AG04449 (cell line): ENCODE data around the gene KDM4F.

Source experiments
- CTCF ChIA-PET: fragments of 350-600 bp; formaldehyde crosslinking; extraction: SDS; loops from one replicate; lab custom pipeline; 2021; ENCODE audit warnings: antibody characterized with exemption; lab: Yijun Ruan, JAX
- POLR2A ChIA-PET: fragments of 400-600, 350-600 bp; formaldehyde crosslinking; extraction: SDS; loops from one replicate; lab custom pipeline; 2020; ENCODE audit warnings: antibody characterized with exemption, inconsistent platforms; lab: Yijun Ruan, JAX
- DNase-seq: peaks from one replicate; pipeline ENCODE4 v3.0.0-alpha.2; 2010; ENCODE audit warnings: low read depth, low spot score
- H3K4me3 ChIP-seq: 2 replicates; pipeline ENCODE4 v1.5.1; 2011; ENCODE audit warnings: low read depth, mild to moderate bottlenecking, control low read depth, low read length
- CTCF ChIP-seq: IDR thresholded peaks from one replicate; pipeline ENCODE4 v1.5.1; 2011; ENCODE audit warnings: mild to moderate bottlenecking, moderate library complexity, low read length, control low read depth, inconsistent platforms; ENCODE audit not compliant: insufficient read depth; ENCODE audit errors: missing control alignments

Gene KDM4F

GRCh38 chr11:95076981-95077380, 27.8 kb downstream of the KDM4F start:
- CTCF ChIA-PET = interaction anchor here (1.8 to 13.8 kb wide), 2 partner anchors 10 to 72 kb away, joined by 9 to 299 read pairs; partner anchors contain the start of gene SRSF8
- no peak overlapping the region for H3K4me3 ChIP-seq
- no peak for DNase-seq
- no peak for TF ChIP-seq CTCF
- POLR2A ChIA-PET = interaction anchor here (1.3 kb wide), 1 partner anchor 13 kb away, joined by 5 read pairs; no protein-coding TSS in a partner anchor

GRCh38 chr11:95078526-95078925, 29.3 kb downstream of the KDM4F start:
- POLR2A ChIA-PET = interaction anchor here (0.6 to 1.4 kb wide), 2 partner anchors 11 kb away, joined by 3 read pairs; partner anchors contain the start of genes ENDOD1 and SRSF8

GRCh38 chr11:95081010-95081409, 31.8 kb downstream of the KDM4F start:
- TF ChIP-seq CTCF = no peak
- ChIA-PET CTCF (interaction anchor here (1.0 to 4.9 kb wide), 5 partner anchors 9 to 71 kb away, joined by 3 to 50 read pairs (median 10); partner anchors contain the start of gene ENDOD1), POLR2A (no interaction called here)
- no peak overlapping the region for H3K4me3 ChIP-seq
- DNase-seq = no peak

More at GRCh38 chr11:95078526-95078925, 29.3 kb downstream of the KDM4F start:
- no peak for DNase-seq
- TF ChIP-seq CTCF = no peak
- CTCF ChIA-PET = interaction anchor here (4.9 kb wide), 1 partner anchor 8 kb away, joined by 50 read pairs; no protein-coding TSS in a partner anchor
- H3K4me3 ChIP-seq = no peak overlapping the region

DNA sequence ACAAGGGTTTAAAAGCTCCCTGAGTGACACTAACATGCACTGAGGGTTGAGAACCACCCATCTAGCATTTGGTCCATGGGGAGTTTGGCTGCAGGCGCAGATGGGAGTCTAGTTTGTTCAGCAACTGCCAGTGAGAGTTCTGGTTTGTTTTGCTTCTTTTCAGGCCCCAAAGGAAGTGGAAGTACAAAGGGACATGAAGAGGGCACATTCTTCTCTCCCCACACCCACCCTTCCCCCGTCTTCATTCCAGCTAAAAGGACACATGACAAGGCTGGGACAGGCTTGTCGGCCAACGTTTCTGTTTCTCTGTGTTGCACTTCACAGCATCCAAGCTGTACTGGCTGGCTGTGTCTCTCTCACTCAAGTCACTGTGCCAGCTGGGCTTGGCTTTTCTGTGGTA, 32.2 kb downstream of the KDM4F start:
- TF ChIP-seq CTCF = no peak
- no peak for DNase-seq
- ChIA-PET CTCF (interaction anchor here (1.0 to 4.9 kb wide), 4 partner anchors 9 to 66 kb away, joined by 3 to 50 read pairs (median 12); partner anchors contain the start of gene ENDOD1), POLR2A (no interaction called here)
- no peak overlapping the region for H3K4me3 ChIP-seq

DNA sequence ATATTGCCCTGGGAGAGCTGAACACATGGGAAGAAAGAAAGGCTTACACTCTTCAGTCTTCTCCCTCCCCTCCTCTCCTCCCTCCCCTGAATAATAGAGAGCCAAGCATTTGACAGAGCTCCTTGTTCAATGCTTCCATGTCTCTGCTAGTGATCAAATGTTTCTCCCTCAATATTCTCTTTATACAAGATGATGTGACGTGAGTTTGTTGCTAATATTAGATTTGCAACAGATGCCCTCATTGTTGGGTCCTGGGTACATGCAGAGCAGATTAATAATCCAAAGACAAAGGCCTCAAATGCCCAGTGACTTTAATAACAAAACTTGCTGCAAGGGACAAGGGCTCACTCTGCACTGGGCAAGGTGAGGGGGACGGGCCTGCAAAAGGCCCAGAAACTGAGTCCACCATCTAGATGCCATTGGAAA, 33.4 kb downstream of the KDM4F start:
- DNase-seq = no peak
- no peak overlapping the region for H3K4me3 ChIP-seq
- ChIA-PET POLR2A (no interaction called here), CTCF (interaction anchor here (4.9 kb wide), 1 partner anchor 13 kb away, joined by 50 read pairs; no protein-coding TSS in a partner anchor)
- no peak for TF ChIP-seq CTCF

DNA sequence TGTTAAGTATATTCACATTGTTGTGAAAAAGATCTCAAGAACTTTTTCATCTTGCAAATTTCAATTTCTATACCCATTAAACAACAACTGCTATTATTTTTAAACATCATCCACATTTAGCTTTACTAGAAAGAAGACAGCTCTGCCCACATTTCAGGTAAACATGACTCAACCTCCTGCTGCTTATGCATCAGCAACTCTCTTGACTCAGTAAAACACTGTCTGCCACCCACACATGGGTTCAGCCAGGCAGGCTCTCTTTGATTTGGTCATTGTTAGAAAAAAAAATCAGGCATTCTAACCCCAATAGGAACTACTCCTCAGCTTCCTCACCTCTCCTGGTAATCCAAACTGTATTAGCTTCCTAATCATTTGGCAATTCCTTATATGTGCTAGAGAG, 35.3 kb downstream of the KDM4F start:
- no peak for TF ChIP-seq CTCF
- no peak for DNase-seq

More for the DNA sequence above, 35.3 kb downstream of the KDM4F start:
- no peak overlapping the region for H3K4me3 ChIP-seq
- ChIA-PET POLR2A (no interaction called here), CTCF (interaction anchor here (1.4 to 3.9 kb wide), 4 partner anchors 9 to 17 kb away, joined by 5 to 28 read pairs (median 12); partner anchors contain the start of gene SRSF8)
